NOMO-1 treated with dmso at 0.1 percent for 144 hours (cell line): Measurements from ENCODE around the gene NLRP5.
"Not testable (repeated sequence)": the region's sequence is repeated elsewhere in the genome, so short reads cannot be mapped to it uniquely, and the experiment has no call there.

ENCODE experiments used
- DNase-seq: peaks from one replicate; lab custom pipeline; 2025; ENCODE audit not compliant: unreplicated experiment; lab: John Stamatoyannopoulos, UW

Gene NLRP5

GRCh38 chr19:56098237-56098636 is 111.7 kb downstream of the NLRP5 start:
- DNase-seq: not testable (repeated sequence)

GRCh38 chr19:56098731-56099568 is 112.4 kb downstream of the NLRP5 start:
- DNase-seq: no peak

- DNase-seq: no peak
Measured at GRCh38 chr19:56099638-56100539, 113.3 kb downstream of the NLRP5 start.

- no peak for DNase-seq
Measured at GRCh38 chr19:56101095-56101494, 114.5 kb downstream of the NLRP5 start.

- no peak for DNase-seq
Measured at GRCh38 chr19:56101746-56102535, 115.4 kb downstream of the NLRP5 start.

- no peak for DNase-seq
Measured at GRCh38 chr19:56103027-56103614, 116.5 kb downstream of the NLRP5 start.

- DNase-seq: no peak
Measured at GRCh38 chr19:56104423-56104822, 117.8 kb downstream of the NLRP5 start.

- no peak for DNase-seq
Measured at GRCh38 chr19:56105090-56105701, 118.6 kb downstream of the NLRP5 start.

- not testable (repeated sequence) for DNase-seq
Measured at GRCh38 chr19:56105831-56106396, 119.3 kb downstream of the NLRP5 start.

- DNase-seq: no peak
Measured at GRCh38 chr19:56106397-56106849, 119.8 kb downstream of the NLRP5 start.

GRCh38 chr19:56106993-56107392 is 120.4 kb downstream of the NLRP5 start:
- no peak for DNase-seq

GRCh38 chr19:56107626-56108351 is 121.2 kb downstream of the NLRP5 start:
- DNase-seq: no peak

- DNase-seq: no peak
Measured at GRCh38 chr19:56108447-56109195, 122.0 kb downstream of the NLRP5 start.

- no peak for DNase-seq
Measured at GRCh38 chr19:56109226-56109625, 122.7 kb downstream of the NLRP5 start.

- peak; percentile 8 for DNase-seq
Measured at GRCh38 chr19:56110515-56111448, 124.2 kb downstream of the NLRP5 start.
